Gastrocnemius medialis (tissue), 4 donors: ENCODE data around the gene DOP1B.

Source experiments
- CTCF ChIP-seq, 5 experiments: fragments of 450-650 bp in 3 of 5; fragments of 200-600 bp in 2 of 5; sonication (generic) in 2 of 5; IDR thresholded peaks in 4 of 5; conservative IDR thresholded peaks in 1 of 5; 1 replicate in 4 of 5; 2 replicates in 1 of 5; pipeline ENCODE4 v1.5.1; 2016 to 2019; ENCODE audit warnings: antibody characterized with exemption in 5 of 5, mild to moderate bottlenecking in 3 of 5, moderate library complexity in 3 of 5
- POLR2A ChIP-seq, 2 donors: fragments of 450-650 bp; IDR thresholded peaks; one replicate each; pipeline ENCODE4 v1.6.1; 2017; ENCODE audit warnings: antibody characterized with exemption in 2 of 2, mild to moderate bottlenecking in 2 of 2, moderate library complexity in 2 of 2

- TF ChIP-seq CTCF (IDR thresholded peaks at IDR 0.05 in 4 of 5, conservative IDR thresholded peaks at IDR 0.05 in 1 of 5), result no peak
- TF ChIP-seq POLR2A (IDR thresholded peaks at IDR 0.05), result no peak
Observed at GRCh38 chr21:36169470-36170128, 13.0 kb downstream of the DOP1B start.
